ENCODE data around the gene FASN. TPM values are rescaled to one million over a fixed set of nuclear protein-coding genes. Genes with fewer than 3 reads are reported as not detected.

FASN gene
- total and polyA plus RNA-seq, 8 donors, result 18.0 to 550 (median 40.0) TPM

- TF ChIP-seq CTCF (IDR thresholded peaks at IDR 0.05), result no peak
- H3K4me3 ChIP-seq, result peak within 1 kb of the TSS; percentile 76 to 91
- ATAC-seq (peak; percentile 90), DNase-seq (peak; percentile 48 to 90 (median 57))
- peak within 1 kb of the TSS; percentile 66 to 83 for H3K27ac ChIP-seq
- H3K4me1 ChIP-seq, result peaks cover 18 to 28% of the 10 kb centered on the region in 2 donors
- no peaks in the 10 kb centered on the region for H3K9me3 ChIP-seq
- intact Hi-C loops (cut with DNase I), result no loop called here
- H3K27me3 ChIP-seq, result no peaks in the 10 kb centered on the region
- H3K36me3 ChIP-seq, result peaks cover 0 to 29% of the 10 kb centered on the region in 2 donors
Observed at GRCh38 chr17:82065638-82066303, 32.3 kb downstream of the FASN start, which contains the start of gene DUS1L. Gene DUS1L, minus strand, starts transcription at chr17:82065804. Its CDS starts 745 bp downstream, at chr17:82065059.

- intact Hi-C loops (cut with DNase I), result no loop called here
- Histone ChIP-seq H3K4me3 (peak overlapping the region; percentile 76 to 91), H3K36me3 (peaks cover 0 to 34% of the 10 kb centered on the region in 2 donors), H3K27ac (peak overlapping the region; percentile 54 to 76), H3K27me3 (no peaks in the 10 kb centered on the region), H3K9me3 (no peaks in the 10 kb centered on the region), H3K4me1 (peaks cover 18 to 28% of the 10 kb centered on the region in 2 donors)
- TF ChIP-seq CTCF (IDR thresholded peaks at IDR 0.05), result no peak
- ATAC-seq (peak; percentile 8), DNase-seq (peak in 2 of 4 donors; percentile 10 to 86)
Observed at GRCh38 chr17:82065193-82065637, 32.8 kb downstream of the FASN start.

GRCh38 chr17:82064433-82065192 is 33.4 kb downstream of the FASN start:
- Histone ChIP-seq H3K27ac (peak overlapping the region in 1 of 2 donors; percentile 76), H3K4me3 (peak overlapping the region; percentile 76 to 91), H3K9me3 (no peaks in the 10 kb centered on the region), H3K36me3 (peaks cover 0 to 40% of the 10 kb centered on the region in 2 donors), H3K27me3 (no peaks in the 10 kb centered on the region), H3K4me1 (peaks cover 18 to 28% of the 10 kb centered on the region in 2 donors)
- DNase-seq, result peak in 1 of 4 donors; percentile 76
- TF ChIP-seq CTCF (IDR thresholded peaks at IDR 0.05), result no peak
- intact Hi-C loops (cut with DNase I), result no loop called here
- ATAC-seq, result peak; percentile 61

GRCh38 chr17:82063424-82064415 is 34.3 kb downstream of the FASN start:
- intact Hi-C loops (cut with DNase I), result no loop called here
- TF ChIP-seq CTCF (IDR thresholded peaks at IDR 0.05), result no peak
- H3K27me3 ChIP-seq, result no peaks in the 10 kb centered on the region
- peaks cover 0 to 49% of the 10 kb centered on the region in 2 donors for H3K36me3 ChIP-seq
- peak overlapping the region in 1 of 2 donors; percentile 91 for H3K4me3 ChIP-seq
- no peak overlapping the region for H3K27ac ChIP-seq
- DNase-seq (peak in 1 of 4 donors; percentile 59), ATAC-seq (no peak)
- no peaks in the 10 kb centered on the region for H3K9me3 ChIP-seq
- peaks cover 18 to 28% of the 10 kb centered on the region in 2 donors for H3K4me1 ChIP-seq

Measured in left lung (tissue), 10 donors.